ENCODE measurements around the gene C1orf35.

Gene C1orf35

DNA sequence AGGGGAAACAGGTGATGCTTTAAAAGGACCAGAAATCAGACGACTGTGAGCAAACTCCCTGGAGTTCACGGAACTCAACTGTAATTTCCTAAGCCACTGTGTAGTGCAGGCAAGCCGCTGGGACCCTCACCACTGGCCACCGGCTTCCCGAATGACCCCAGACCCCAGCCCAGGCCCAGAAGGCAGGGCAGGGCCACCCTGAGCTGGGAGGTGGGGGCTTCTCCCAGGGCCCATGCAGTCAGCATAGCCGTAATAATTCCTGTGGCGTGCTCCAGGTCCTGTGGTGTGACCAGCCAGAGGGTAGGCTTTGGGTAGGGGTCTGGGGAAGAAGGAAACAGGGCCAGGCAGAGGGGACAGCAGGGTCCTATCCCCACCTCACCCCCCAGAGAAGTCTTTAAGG lies 24.1 kb downstream of the C1orf35 start:
- no peak for DNase-seq (ENCODE audit: low spot score)

DNA sequence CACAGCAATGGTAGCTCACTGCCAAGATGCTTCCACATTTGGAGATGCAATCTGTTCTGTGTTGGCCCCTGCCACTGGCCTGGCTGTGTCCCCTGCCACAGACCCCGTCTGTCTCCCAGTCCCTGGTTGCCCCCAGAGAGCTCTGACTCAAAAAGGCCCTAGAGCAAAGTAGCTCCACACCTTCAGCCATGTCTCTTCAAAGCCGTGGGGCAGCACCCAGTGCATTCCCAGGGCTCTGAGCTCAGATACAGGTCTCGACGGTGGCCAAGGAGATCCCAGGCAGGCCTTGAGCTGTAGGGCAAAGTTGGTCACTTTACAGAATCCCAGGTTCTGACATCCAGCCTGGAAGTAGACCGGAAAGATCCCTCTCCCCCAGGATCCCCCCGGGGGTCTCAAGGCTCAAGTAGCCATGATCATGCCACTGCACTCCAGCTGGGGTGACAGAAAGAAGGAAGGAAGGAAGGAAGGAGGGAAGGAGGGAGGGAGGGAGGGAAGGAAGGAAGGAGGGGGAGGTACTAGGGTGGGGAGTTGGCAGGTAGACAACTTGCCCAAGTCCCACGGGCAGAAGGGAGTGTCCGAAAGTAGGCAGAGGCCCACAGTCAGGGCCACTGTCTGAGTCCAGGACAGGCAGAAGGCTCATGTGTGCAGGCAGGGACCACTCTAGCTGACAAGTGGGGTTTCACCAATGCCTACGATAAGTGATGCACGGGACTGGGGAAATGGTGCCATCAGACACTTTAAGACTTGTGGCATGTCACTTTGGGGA lies 25.4 kb downstream of the C1orf35 start:
- DNase-seq (ENCODE audit: low spot score), result no peak

- DNase-seq (ENCODE audit: low spot score), result no peak
These were observed 26.2 kb downstream of the C1orf35 start for GRCh38 chr1:228076796-228077430.

GRCh38 chr1:228075801-228076271 lies 27.3 kb downstream of the C1orf35 start:
- no peak for DNase-seq (ENCODE audit: low spot score)

DNA sequence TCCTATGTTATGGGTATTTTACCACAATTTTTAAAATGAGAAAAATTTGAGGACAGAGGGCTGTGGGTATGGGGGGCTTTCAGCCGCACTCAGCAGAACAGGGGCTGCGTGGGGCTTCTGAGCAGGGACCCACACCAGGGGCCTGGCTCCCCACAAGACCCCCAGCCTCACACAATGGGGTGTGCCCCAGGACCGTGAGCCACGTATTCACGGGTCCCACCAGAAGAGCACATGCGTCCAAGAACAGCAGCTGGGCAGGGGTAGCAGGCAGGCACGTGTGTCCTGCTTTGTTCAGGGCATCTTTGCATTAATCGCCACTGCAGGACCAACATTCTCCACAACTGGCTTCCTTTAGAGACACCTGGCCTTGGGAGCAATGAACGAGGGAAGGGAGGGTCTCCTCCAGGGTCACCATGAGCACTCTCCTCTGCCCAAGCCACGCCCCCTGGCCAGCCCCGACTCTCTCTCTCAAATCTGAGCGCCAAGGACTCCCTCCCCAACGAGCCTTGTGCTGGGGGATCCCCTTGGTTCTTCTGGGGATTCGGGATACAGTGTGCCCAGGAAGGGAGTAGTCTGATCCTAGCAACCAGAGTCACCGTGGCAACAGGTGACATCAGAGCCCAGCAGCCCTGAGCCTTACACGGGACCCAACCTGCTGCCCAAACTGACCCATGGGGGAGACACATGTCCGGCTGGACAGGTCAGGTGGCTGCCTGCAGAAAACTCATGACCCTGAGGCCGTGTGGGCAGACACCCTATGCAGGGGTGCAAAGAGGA lies 28.0 kb downstream of the C1orf35 start:
- no peak for DNase-seq (ENCODE audit: low spot score)

DNA sequence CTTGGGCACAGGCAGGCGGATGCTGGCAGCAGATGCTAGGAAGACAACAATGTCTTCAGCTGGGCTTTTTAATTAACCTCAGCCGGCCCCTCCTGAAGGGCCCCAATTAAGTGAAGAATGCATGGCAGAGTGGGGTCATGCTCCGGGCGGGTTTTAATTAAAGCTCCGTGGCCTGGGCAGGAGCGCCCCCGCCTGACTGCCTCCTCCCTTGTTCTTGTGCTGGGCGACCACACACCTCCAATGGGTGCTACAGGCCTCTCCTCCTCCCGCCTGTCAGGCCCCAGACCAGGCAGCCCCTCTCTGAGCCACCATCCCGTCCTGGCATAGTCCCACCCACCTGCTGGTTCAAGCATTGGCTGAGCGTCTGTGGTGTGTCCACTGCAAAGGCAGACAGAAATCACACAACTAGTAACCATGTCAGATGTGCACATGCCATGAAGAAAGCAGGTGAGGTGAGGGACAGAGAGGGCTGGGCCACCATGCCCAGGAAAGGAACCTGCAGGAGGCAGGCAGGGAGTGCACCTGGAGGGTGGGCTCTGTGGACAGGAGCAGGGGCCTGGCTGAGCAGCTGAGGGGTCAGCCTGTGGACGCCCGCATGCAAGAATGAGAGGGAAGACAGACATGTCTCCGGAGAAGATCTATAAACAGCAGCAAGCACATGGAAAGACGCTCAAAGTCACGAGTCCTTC lies 29.1 kb downstream of the C1orf35 start:
- DNase-seq (ENCODE audit: low spot score), result no peak

DNA sequence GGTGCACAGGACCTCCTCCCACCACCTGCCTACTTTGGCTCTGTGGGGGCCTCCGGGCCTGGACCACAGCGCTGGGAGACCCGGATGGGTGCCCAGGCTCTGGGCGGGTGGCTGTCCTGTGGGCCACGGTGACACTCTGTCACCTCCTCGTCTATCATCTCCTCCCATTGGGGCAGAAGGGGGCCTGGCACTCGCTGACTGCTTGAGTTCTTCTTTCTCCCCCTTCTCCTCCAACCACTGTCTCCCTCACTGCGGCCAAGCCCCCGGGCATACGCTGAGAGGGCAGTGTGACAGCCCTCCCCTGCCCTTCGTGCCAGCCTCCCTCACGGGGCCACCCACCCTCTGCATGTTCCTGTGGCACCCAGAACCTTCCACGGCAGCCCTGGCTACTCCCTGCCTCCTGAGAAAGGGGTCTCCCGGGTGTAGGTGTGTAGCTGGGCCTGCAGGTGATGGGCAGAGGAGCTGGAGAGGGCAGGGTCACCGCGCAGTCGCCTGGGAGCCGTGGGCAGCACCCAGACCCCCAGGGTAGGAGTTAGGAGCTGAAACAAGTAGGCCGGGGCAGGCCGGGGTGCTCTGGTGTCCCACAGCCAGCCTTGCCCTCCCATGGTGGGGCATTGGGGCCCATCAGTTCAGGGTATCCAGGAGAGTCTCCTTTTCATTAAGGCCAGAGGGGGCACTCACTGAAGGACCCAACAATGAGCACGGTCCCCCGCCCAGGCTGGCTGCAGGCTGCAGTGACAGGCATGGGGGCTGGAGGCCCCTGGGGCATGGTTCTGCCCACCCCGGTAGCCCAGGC lies 29.9 kb downstream of the C1orf35 start:
- DNase-seq (ENCODE audit: low spot score), result no peak

- DNase-seq (ENCODE audit: low spot score), result no peak
These were observed 30.5 kb downstream of the C1orf35 start for GRCh38 chr1:228072658-228073043.

DNA sequence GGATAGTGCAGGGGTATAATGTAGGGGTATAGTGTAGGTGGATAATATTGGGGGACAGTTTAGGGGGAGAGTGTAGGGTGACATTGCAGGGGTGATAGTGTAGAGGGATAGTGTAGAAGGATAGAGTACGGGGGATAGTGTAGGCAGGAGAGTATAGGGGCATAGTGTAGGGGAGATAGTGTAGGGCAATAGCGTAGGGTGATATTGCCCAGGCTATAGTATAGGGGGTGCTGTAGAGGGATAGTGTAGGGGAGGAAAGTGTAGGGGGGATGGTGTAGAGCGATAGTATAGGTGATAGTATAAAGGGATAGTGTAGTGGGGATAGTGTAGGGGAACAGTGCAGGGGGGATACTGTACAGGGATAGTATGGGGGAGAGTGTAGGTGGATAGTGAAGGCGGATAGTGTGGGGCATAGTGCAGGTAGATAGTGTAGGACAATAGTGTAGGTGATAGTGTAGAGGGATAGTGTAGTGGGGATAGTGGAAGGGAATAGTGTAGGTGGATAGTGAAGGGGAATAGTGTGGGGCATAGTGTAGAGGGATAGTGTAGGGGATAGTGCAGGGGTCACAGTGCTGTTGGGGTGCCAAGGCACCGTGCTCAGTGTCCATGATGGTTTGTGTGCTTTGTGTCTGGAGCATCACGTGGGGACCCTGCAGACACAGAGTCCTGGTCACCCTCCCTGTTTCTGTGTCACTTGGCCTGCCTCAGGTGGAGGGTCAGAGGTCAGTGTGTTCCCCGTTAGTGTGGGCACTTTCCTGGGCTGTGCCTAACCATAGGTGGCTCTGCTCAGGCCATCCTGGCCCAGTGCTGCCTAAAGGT lies 31.1 kb downstream of the C1orf35 start:
- DNase-seq (ENCODE audit: low spot score), result no peak

DNA sequence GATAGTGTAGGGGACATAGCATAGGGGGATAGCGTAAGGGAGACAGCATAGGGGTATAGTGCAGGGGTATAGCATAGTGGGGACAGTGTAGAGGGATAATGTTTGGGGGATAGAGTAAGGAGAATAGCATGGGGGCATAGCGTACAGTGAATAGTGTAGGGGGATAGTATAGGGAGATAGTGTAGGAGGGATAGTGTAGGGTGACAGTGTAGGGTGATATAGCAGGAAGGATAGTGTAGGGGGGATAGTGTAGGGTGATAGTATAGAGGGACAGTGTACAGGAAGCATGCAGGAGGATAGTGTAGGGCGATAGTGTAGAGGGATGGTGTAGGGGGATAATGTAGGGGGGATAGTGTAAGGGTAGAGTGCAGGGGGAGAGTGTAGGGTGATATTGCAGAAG lies 32.3 kb downstream of the C1orf35 start:
- DNase-seq (ENCODE audit: low spot score), result no peak

- DNase-seq (ENCODE audit: low spot score), result no peak
These were observed 33.0 kb downstream of the C1orf35 start for GRCh38 chr1:228070173-228070572.

GRCh38 chr1:228068359-228068758 lies 34.8 kb downstream of the C1orf35 start:
- no peak for DNase-seq (ENCODE audit: low spot score)

- DNase-seq (ENCODE audit: low spot score), result no peak
These were observed 36.1 kb downstream of the C1orf35 start for GRCh38 chr1:228066891-228067654.

DNA sequence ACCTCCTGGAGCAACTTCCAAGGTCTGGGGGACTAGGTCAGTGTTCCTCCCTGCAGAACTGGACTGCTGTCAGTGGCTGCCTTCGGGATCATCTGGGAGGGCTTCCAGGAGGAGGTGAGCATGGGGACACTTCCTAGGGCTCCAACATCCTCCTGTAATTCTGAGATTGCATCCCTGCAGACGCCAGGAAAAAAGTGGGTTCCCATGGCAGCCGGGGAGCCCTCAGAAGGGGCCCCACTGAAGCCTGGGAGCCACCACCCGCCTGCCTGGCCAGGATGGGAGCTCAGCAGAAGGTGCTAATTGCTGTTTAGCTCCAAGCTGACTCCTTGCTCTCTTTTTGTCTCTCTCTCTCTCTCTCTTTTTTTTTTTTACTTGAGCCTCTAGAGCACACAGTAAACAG lies 36.7 kb downstream of the C1orf35 start:
- no peak for DNase-seq (ENCODE audit: low spot score)

DNA sequence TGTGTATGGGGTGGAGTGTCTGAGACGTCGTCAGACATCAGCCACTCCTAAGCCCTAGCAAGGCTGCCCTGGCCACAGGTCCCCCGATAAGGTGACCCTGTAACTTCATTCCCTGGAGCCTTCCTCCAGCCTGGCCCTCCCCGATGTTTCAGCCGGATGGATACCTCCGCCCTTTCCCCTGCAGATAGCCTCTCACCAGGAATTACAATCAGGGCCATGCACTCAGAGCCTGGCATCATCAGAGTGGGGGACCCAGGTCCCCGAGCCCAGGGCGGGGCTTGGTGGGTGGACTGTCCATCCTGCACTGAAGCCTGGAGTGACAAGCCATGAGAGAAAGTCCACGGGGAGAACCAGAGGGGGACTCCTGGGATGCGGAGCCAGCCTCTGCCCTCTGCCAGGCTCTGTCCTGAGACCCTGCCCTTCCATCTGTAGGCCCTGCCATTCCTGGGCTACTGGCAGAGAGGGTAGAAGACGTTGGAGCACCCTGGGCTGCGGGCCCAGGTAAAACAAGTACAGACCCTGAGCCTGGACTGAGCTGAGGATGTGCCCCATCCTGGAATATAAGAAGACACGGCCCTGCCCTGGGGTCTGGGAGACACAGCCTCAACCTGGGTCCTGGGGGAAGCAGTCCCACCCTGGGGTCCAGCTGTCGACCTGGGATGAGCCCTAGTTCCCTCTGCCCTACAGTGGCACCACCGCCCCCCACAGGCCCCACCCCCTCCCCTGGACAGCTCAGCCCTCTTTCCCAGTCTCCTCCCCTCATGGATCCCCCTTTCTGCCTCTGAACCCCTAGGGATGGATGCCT lies 37.4 kb downstream of the C1orf35 start:
- no peak for DNase-seq (ENCODE audit: low spot score)

- DNase-seq (ENCODE audit: low spot score), result no peak
These were observed 38.2 kb downstream of the C1orf35 start for GRCh38 chr1:228064741-228065542.

DNA sequence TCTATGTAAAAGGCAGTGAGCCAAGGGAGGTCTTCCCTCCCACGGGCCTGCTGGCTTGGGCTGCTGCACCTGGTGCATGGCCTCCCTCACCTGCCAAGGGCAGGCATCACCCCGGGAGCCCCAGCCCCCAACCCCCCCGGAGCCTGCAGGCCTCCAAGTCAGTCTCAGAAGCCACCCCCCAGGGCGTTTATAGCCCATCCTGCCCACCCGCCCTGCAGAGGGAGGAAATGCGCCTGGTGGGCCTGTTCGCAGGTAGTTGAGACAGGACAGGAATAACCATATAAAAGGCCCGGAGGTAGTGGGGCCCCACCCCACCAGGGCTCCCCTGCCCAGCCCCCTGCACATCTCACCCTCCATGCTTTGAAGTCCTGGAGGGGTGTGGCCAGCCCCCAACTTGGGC lies 38.8 kb downstream of the C1orf35 start:
- DNase-seq (ENCODE audit: low spot score), result no peak

All from CD4-positive, alpha-beta T cell treated with Interleukin-2 at 100 ng/mL for 4 hours (primary cell).